ENCODE results near the gene EMCN.

- TF ChIP-seq, protein P1, sequence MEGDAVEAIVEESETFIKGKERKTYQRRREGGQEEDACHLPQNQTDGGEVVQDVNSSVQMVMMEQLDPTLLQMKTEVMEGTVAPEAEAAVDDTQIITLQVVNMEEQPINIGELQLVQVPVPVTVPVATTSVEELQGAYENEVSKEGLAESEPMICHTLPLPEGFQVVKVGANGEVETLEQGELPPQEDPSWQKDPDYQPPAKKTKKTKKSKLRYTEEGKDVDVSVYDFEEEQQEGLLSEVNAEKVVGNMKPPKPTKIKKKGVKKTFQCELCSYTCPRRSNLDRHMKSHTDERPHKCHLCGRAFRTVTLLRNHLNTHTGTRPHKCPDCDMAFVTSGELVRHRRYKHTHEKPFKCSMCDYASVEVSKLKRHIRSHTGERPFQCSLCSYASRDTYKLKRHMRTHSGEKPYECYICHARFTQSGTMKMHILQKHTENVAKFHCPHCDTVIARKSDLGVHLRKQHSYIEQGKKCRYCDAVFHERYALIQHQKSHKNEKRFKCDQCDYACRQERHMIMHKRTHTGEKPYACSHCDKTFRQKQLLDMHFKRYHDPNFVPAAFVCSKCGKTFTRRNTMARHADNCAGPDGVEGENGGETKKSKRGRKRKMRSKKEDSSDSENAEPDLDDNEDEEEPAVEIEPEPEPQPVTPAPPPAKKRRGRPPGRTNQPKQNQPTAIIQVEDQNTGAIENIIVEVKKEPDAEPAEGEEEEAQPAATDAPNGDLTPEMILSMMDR (IDR thresholded peaks at IDR 0.05): no peak
- TF ChIP-seq EP300 (IDR thresholded peaks at IDR 0.05): no peak
Observed at GRCh38 chr4:100362366-100362765, 155.5 kb downstream of the EMCN start.

Data from tibial nerve (tissue), 4 donors.